ENCODE measurements around the gene PHRF1.

DNA sequence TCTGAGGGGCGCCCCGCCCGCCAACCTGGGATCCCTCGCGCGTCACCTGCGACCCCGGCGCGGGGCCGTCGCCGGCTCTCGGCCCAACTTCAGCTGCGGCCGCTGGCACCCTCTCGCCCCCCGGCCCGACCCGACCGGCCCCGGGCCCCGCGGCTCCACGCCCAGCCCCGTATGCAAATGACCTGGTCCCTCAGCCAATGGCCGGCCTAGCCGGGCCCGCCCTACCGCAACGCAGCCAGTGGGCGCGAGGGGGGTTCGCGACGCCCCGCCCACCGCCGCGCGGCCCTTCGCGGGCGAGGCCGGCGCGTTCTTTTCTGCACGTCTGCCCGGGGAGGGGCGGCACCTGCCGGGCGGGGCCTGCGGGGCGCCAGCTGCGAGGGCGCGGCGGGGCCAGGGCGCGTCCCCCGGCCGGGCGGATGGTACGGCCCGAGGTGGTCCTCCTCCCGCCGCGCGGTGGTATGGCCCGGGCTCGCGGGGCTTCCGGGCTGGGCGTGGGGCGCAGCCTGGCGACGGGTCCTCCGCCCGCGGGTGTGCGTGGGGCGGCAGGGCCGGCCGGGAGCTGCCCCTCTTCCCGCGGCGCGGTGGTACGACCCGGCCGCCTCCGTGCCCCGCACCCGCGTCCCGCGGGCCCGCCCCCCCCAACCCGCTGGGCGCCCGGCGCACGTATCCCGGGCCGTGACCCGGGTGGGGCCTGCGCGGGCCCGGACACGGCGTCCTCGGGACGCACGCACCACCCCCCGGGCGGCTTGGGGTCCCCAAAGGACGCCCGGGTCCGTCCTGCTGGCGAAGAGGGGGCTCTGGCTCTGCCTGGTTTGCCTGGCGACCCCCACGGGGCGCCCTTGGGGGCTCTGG is 7.7 kb upstream of the PHRF1 start:
- TF ChIP-seq, protein P1, sequence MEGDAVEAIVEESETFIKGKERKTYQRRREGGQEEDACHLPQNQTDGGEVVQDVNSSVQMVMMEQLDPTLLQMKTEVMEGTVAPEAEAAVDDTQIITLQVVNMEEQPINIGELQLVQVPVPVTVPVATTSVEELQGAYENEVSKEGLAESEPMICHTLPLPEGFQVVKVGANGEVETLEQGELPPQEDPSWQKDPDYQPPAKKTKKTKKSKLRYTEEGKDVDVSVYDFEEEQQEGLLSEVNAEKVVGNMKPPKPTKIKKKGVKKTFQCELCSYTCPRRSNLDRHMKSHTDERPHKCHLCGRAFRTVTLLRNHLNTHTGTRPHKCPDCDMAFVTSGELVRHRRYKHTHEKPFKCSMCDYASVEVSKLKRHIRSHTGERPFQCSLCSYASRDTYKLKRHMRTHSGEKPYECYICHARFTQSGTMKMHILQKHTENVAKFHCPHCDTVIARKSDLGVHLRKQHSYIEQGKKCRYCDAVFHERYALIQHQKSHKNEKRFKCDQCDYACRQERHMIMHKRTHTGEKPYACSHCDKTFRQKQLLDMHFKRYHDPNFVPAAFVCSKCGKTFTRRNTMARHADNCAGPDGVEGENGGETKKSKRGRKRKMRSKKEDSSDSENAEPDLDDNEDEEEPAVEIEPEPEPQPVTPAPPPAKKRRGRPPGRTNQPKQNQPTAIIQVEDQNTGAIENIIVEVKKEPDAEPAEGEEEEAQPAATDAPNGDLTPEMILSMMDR (IDR thresholded peaks at IDR 0.05): peak in 1 of 4 experiments; percentile 15
- TF ChIP-seq POLR2A (IDR thresholded peaks at IDR 0.05) (peak; percentile 87), POLR2AphosphoS5 (IDR thresholded peaks at IDR 0.05) (peak; percentile 56)

Data from prostate gland (tissue), 2 donors.